Measurements from ENCODE around the gene RNASE11. TPM values are rescaled to one million over a fixed set of nuclear protein-coding genes. Genes with fewer than 3 reads are reported as not detected.

RNASE11 gene
- total RNA-seq, 1 donor, result not detected

GRCh38 chr14:20551606-20552005 lies 36.2 kb downstream of the RNASE11 start:
- TF ChIP-seq CTCF (IDR thresholded peaks at IDR 0.05; ENCODE audit: insufficient read depth, low read length), result no peak
- DNase-seq (ENCODE audit: low read depth), result no peak
- H3K4me3 ChIP-seq (ENCODE audit: low read depth, low read length), result no peak overlapping the region

GRCh38 chr14:20550926-20551325 lies 36.9 kb downstream of the RNASE11 start:
- no peak for DNase-seq (ENCODE audit: low read depth)
- H3K4me3 ChIP-seq (ENCODE audit: low read depth, low read length), result no peak overlapping the region
- TF ChIP-seq CTCF (IDR thresholded peaks at IDR 0.05; ENCODE audit: insufficient read depth, low read length), result no peak

GRCh38 chr14:20548414-20549158 lies 39.2 kb downstream of the RNASE11 start:
- H3K4me3 ChIP-seq (ENCODE audit: low read depth, low read length), result no peak overlapping the region
- DNase-seq (ENCODE audit: low read depth), result no peak
- no peak for TF ChIP-seq CTCF (IDR thresholded peaks at IDR 0.05; ENCODE audit: insufficient read depth, low read length)

GRCh38 chr14:20546877-20547276 lies 40.9 kb downstream of the RNASE11 start:
- DNase-seq (ENCODE audit: low read depth), result no peak
- no peak overlapping the region for H3K4me3 ChIP-seq (ENCODE audit: low read depth, low read length)
- TF ChIP-seq CTCF (IDR thresholded peaks at IDR 0.05; ENCODE audit: insufficient read depth, low read length), result no peak

GRCh38 chr14:20539906-20540305 lies 47.9 kb downstream of the RNASE11 start:
- DNase-seq (ENCODE audit: low read depth), result no peak
- no peak for TF ChIP-seq CTCF (IDR thresholded peaks at IDR 0.05; ENCODE audit: insufficient read depth, low read length)

More at GRCh38 chr14:20539906-20540305, 47.9 kb downstream of the RNASE11 start:
- no peak overlapping the region for H3K4me3 ChIP-seq (ENCODE audit: low read depth, low read length)

Other genes starting within 250 kb of the RNASE11 start
- gene PARP2, start 244.4 kb downstream of the RNASE11 start, total RNA-seq (ENCODE audit: low replicate concordance), result 5.6 and 19.9 TPM in 2 replicates
- gene TEP1, start 174.5 kb downstream of the RNASE11 start, total RNA-seq (ENCODE audit: low replicate concordance), result 17.7 and 17.8 TPM in 2 replicates
- gene KLHL33, start 151.8 kb downstream of the RNASE11 start, total RNA-seq (ENCODE audit: low replicate concordance), result 0.18 and 0.65 TPM in 2 replicates
- 31.2 and 45.6 TPM in 2 replicates for gene OSGEP, start 133.2 kb downstream of the RNASE11 start, total RNA-seq (ENCODE audit: low replicate concordance)
- gene APEX1, start 132.8 kb downstream of the RNASE11 start, total RNA-seq (ENCODE audit: low replicate concordance), result 58.8 and 358 TPM in 2 replicates
- 23.7 and 25.3 TPM in 2 replicates for gene PIP4P1, start 126.6 kb downstream of the RNASE11 start, total RNA-seq (ENCODE audit: low replicate concordance)
- gene PNP, start 118.6 kb downstream of the RNASE11 start, total RNA-seq (ENCODE audit: low replicate concordance), result 14.7 and 39.2 TPM in 2 replicates
- 0.25 TPM in 1 of 2 replicates, not detected in the other for gene RNASE10, start 82.5 kb downstream of the RNASE11 start, total RNA-seq (ENCODE audit: low replicate concordance)
- gene RNASE9, start 27.0 kb downstream of the RNASE11 start, total RNA-seq (ENCODE audit: low replicate concordance), result not detected in 2 replicates
- gene RNASE12, start 3.4 kb upstream of the RNASE11 start, total RNA-seq (ENCODE audit: low replicate concordance), result not detected in 2 replicates
- not detected in 2 replicates for gene OR6S1, start 53.7 kb upstream of the RNASE11 start, total RNA-seq (ENCODE audit: low replicate concordance)
- 4.8 and 24.1 TPM in 2 replicates for gene RNASE4, start 96.6 kb upstream of the RNASE11 start, total RNA-seq (ENCODE audit: low replicate concordance)
- gene ANG, start 100.8 kb upstream of the RNASE11 start, total RNA-seq (ENCODE audit: low replicate concordance), result 4.8 and 11.4 TPM in 2 replicates
- gene EDDM3A, start 157.9 kb upstream of the RNASE11 start, total RNA-seq (ENCODE audit: low replicate concordance), result not detected in 2 replicates
- not detected in 2 replicates for gene EDDM3B, start 180.4 kb upstream of the RNASE11 start, total RNA-seq (ENCODE audit: low replicate concordance)
- gene RNASE6, start 193.3 kb upstream of the RNASE11 start, total RNA-seq (ENCODE audit: low replicate concordance), result not detected in 2 replicates
- gene RNASE1, start 214.8 kb upstream of the RNASE11 start, total RNA-seq (ENCODE audit: low replicate concordance), result 1.7 TPM in 1 of 2 replicates, not detected in the other

Measured in fibroblast of the aortic adventitia (primary cell).